B cell (primary cell): ENCODE data around the gene MTERF1.

ENCODE experiments used
- CTCF ChIP-seq: fragments of 200-600 bp; IDR thresholded peaks from one replicate; pipeline ENCODE4 v1.8.0; 2022; ENCODE audit warnings: antibody characterized with exemption, mild to moderate bottlenecking
- EZH2 ChIP-seq: IDR thresholded peaks from 2 replicates; pipeline ENCODE4 v1.6.1; 2012; ENCODE audit warnings: borderline replicate concordance, low read depth, mild to moderate bottlenecking, moderate library complexity, low read length; ENCODE audit not compliant: insufficient read depth, poor library complexity, severe bottlenecking

GRCh38 chr7:91910171-91910570 lies 29.7 kb upstream of the MTERF1 start:
- no peak for TF ChIP-seq CTCF
- TF ChIP-seq EZH2, result no peak
